Measurements from ENCODE around the gene BORCS6.
A peak's percentile ranks its signal among the peaks of the same experiment; 100 is the strongest.
"Not testable (repeated sequence)": the region's sequence is repeated elsewhere in the genome, so short reads cannot be mapped to it uniquely, and the experiment has no call there.

The BORCS6 gene

DNA sequence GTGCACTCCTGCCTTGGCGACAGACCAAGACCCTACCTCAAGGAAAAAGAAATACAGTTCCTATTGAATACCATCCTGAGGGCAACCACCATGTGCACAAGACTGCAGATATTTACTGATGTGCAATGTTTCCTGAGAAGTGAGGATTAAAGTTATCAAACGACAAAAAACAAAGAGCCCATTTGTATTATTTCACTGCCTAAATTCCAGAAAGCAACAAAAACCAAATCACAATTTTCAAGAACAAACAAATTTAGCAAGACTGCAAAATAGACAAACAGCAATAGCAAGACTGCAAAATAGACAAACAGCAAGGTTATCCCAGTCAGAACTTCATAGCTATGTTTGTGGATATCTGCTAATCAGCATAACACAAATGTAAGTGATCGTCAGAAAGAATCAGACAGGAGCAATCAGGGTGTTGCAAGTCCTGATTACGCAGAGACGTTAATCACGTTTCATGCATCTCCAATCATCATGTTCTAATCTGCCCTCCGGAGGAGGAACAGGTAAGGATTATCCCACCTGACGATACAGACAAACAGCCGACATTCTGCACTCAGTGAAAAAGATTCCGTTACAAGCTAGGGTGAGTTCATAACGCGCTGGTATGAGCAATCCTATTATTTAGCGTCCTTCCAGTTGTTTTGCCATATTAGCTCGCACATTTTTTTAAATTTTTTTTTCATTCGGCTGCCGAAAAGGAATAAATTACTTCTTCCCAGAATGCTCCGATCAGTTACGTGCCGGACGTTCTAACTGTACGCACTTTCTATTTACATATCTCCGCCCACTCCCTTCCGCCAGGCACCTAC lies 16.7 kb downstream of the BORCS6 start:
- DNase-seq (ENCODE audit: low read depth in 2 of 2) = peak in 1 of 2 donors; percentile 60

GRCh38 chr17:8170186-8170585 lies 19.8 kb downstream of the BORCS6 start:
- DNase-seq (ENCODE audit: low read depth in 2 of 2) = not testable (repeated sequence)

DNA sequence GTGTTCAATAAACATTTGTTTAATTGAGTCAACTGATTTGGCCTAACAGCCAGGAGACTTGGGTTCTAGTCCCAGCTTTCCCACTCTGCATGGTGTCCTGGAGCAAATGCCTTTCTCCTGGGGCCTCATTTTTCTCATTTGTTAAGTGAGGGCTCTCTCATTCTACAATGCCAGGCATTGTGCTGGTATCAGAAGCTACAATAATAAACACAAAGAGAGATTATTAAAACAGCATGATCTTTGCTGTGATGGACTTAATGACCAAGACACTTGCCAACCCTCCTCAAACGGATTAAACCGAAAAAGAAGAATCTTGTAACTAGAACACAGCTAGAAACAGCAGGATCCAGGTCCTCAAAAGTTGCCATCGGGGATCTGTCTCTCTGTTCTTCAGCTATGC lies 22.5 kb downstream of the BORCS6 start:
- DNase-seq (ENCODE audit: low read depth in 2 of 2) = no peak

GRCh38 chr17:8166731-8167130 lies 23.2 kb downstream of the BORCS6 start:
- no peak for DNase-seq (ENCODE audit: low read depth in 2 of 2)

DNA sequence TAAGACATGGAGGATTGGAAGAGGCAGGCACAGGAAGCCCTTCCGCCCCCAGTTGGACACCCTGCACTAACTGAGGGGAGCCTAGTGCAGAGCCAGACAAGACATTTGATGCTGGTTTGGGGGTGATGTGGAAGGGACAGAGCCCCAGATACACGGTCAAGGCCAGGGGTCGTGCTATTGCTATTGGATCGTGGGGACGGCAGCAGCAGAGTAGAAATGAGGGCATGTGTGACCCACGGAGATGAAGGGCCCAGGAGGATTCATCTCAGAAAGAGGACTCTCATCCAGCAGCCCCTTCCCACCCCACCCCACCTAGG lies 25.2 kb downstream of the BORCS6 start:
- DNase-seq (ENCODE audit: low read depth in 2 of 2) = no peak

DNA sequence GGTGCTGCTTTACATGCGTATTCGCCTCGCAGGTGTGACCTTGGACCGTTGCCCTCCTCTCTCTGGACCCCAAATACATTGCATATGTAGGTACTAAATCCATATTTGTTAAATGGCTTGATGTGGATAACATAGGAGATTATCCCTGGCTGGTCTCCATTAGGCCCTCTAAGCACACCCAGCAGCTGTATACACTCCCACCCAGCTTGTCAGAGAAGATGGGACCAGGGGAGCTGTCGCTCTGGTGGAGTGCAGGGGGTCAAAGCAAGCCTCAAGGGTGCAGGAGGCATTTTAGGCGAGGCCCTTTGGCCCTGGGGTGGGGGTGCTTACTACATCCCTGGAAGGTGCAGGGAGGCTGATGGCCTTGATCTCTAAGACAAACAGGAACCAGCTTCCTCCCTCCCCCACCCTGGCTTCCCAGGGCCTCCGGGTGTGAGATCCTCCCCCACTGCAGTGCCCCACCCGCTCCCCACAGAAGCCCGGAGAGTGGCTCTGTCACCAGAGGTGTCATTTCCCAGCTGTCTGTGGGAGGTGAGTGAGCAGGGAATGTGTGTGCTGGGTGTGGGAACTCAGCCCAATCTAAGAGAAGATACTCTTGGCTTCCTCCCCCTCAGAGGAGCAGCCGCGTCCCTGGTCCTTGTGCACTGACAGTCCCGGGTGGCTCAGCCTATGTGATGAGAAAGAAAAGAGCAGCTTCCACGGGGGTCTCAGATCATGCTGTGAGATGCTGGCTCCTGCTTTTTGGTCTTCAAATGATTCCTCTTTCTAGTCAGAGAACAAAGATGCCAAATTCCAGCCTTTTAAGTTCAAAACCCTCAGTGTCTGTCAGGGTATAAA lies 25.8 kb downstream of the BORCS6 start:
- peak in 1 of 2 donors; percentile 73 for DNase-seq (ENCODE audit: low read depth in 2 of 2)

GRCh38 chr17:8162997-8163977 lies 26.7 kb downstream of the BORCS6 start:
- DNase-seq (ENCODE audit: low read depth in 2 of 2) = no peak

DNA sequence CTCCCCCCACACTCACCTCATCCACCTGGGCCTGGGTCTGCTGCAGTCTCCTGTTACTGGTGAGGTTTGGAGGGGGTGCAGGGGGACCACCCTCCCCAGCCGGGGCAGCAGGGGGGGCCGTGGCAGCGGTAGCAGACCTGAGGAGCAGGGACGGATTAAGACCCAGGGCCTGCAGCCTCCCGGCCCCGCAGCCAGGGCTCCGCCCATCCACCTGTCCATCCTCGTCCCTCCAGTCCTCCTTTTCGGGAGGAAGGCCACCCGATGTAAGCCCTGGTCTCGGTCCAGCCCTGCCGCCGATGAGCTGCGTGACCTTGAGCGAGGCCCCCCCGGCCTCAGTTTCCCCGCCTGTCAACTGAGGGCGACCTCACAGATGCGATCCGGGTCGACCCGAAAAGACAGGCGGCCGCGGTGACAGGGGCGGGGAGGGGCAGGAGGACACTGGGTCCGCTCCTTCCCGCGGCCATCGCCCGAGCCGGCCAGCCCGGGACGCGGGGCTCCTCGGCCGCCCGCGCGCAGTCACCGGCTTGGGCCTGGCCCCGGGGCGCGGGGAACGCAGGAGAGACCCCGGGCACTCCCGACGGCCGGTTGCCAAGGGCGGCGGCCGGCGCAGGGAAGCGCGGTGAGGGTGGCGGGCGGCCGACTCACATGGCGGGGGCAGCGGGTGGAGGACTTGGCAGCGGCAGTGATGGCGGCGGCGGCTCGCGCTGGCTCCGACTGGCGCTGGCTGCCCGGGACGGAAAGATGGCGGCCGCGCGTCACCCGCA lies 27.6 kb downstream of the BORCS6 start, which contains the start of gene VAMP2:
Gene VAMP2, minus strand, starts transcription at position 716 of the 764 bp plus-strand sequence. Its CDS starts 69 bp downstream, at position 647.
- peak; percentile 71 to 78 for DNase-seq (ENCODE audit: low read depth in 2 of 2)

DNA sequence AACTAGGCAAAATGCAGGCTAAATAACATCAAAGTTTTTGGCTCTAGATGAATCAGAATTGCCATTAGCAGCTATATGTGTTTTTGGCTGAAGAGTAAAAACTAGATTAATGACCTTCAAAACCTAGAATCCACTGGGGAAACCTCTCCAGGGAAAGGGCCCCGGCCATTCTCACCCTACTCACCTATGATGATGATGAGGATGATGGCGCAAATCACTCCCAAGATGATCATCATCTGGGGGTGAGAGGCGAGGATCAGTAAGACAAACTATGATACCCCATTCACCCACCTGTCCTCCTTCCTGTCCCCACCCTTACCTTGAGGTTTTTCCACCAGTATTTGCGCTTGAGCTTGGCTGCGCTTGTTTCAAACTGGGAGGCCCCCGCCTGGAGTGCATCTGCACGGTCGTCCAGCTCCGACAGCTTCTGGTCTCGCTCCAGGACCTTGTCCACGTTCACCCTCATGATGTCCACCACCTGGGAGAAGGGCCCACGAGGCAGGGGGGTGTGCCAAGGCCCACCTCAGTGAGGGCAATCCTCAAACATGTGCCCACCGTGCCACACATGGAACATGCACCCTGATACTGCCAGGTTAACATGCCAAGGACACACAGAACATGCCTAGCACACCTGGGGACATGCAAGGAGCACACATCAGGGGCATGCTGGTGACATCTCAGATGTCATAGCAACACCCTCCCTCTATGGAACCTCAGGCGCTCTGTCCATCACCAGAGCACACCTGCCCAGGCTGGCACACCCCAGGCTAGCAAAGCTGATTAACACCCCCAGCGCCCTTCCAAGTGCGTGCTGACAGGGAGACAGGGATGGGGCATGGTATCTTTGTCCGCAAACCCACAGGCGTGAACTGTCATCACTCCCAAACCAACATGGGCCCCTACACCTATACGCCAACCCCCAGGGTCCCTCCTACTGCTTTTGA lies 28.4 kb downstream of the BORCS6 start:
- DNase-seq (ENCODE audit: low read depth in 2 of 2) = no peak

DNA sequence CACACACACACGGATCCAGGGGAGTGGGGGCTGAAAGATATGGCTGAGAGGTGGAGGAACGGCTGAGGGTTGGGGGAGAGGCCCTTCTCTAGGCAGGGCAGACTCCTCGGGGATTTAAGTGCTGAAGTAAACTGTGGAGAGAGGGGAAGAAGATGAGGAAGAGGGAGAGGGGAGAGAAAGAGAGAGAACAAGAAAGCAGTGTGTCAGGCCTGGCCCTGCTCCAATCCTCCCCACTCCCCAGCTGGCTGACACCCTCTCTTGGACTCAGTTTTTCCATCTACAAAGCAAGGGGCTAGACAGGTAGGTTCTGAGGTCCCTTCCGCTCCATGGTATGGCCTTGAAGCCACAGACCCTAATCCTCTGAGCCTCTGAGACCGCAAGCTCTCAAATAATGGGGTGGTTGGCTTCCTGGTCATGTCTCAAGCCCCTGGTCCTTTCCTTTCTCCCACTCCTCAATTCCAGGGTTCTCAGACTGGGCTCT lies 29.2 kb downstream of the BORCS6 start:
- DNase-seq (ENCODE audit: low read depth in 2 of 2) = no peak

GRCh38 chr17:8160224-8160577 lies 29.8 kb downstream of the BORCS6 start:
- no peak for DNase-seq (ENCODE audit: low read depth in 2 of 2)

GRCh38 chr17:8159459-8160223 lies 30.3 kb downstream of the BORCS6 start:
- no peak for DNase-seq (ENCODE audit: low read depth in 2 of 2)

DNA sequence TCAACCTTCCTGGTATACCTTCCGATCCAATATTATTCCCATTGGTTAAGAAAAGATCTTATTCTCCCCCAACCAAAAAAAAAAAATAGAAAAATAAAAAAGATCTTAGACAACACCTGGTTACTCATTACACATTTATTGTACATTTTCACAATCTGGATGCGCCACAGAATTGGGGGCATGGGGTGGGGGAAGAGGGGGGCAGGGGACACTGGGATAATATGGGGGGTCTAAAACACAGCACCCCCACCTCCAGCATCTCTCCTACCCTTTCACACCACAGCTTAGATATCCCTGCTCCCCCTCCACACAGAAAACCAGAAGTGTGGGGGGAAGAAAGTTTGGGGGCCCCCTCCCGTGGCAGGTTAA lies 31.0 kb downstream of the BORCS6 start:
- no peak for DNase-seq (ENCODE audit: low read depth in 2 of 2)

DNA sequence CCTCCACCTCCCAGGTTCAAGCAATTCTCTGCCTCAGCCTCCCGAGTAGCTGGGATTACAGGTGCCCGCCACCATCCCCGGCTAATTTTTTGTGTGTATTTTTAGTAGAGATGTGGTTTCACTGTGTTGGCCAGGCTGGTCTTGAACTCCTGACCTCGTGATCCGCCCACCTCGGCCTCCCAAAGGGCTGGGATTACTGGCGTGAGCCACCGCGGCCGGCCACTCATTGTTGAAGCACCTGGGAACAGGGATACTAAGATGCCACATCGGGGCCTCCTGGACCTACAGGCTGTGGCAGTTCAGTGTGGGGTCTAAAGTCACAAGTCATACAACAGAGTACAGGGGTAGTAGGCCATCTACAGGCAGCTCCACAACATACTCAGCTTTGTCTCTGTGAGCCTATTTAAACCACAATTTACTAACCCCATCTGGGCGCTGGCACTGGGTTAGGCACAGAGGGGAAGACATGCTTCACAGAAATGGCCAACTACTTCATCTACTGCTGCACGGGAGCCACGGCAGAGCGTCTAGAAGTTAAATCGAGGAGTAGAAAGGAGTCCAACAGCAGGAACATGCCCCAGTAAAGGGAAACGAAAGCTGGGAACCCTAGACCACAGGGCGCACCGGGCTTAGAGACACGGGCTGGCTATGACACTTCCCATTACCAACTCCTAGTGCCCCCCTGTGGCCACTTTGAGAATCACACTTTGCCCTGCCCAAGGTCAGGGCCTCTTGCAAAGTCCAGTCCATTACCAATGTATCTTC lies 31.5 kb downstream of the BORCS6 start:
- DNase-seq (ENCODE audit: low read depth in 2 of 2) = peak; percentile 78 to 88

DNA sequence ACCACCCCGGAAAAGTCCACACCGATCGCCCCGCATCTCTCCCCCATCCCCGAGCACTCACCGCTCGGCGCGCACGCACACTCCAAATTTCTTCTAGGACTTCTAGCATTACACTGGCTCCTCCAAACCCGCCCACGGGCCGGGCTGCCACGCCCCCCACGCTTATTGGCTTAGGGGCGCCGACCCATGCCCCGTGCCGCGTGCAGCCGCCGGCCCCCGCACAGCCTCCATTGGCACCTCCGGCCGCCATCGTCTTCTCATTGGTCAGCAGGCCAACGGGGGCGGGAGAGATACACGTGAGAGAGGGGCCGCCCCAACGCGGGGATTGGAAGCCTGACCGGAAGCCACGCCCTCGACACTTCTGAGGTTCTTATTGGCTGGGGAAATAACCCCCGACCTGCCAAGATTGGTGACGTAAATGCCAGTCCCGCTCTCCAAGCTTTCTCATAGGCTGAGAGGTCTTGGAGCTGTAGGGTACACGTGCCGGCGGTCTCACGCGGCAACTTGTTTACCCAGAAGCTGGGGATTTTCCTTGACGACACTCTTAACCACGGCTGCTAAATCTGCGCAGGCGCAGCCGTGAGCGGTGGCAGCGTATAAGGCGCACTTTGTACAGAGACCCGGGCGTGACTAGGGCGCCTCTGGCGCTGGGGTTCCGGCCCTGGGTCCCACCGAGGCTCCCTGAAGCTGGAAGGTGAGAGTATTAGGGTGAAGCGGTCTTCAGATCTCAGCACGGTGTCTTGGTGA lies 33.6 kb downstream of the BORCS6 start:
- peak; percentile 100 for DNase-seq (ENCODE audit: low read depth in 2 of 2)

DNA sequence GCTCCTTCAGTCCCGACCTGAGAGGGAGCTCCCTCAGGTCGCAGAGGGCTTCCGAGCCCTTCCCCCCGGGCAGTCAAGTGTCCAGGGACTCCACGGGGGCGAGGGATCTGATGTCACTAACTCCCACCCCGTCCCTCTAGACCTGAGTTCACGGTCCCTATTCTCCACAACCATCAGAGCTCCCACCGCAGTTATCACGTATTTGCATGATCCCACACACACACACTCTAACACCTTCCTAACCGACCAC lies 34.1 kb downstream of the BORCS6 start:
- no peak for DNase-seq (ENCODE audit: low read depth in 2 of 2)

- no peak for DNase-seq (ENCODE audit: low read depth in 2 of 2)
Observed at GRCh38 chr17:8155231-8155995, 34.6 kb downstream of the BORCS6 start.

Measured in stimulated activated CD8-positive, alpha-beta memory T cell treated with anti-CD3 and anti-CD28 coated beads, Interleukin-2, amount 100 ng/mL, for 48 hours (primary cell).